ENCODE data around the gene TRIM47. TPM values are rescaled to one million over a fixed set of nuclear protein-coding genes. Genes with fewer than 3 reads are reported as not detected.
"Not testable (repeated sequence)": the region's sequence is repeated elsewhere in the genome, so short reads cannot be mapped to it uniquely, and the experiment has no call there.

TRIM47 gene
- total RNA-seq, 1 experiment from 2014 or later, result 40.4 TPM

DNA sequence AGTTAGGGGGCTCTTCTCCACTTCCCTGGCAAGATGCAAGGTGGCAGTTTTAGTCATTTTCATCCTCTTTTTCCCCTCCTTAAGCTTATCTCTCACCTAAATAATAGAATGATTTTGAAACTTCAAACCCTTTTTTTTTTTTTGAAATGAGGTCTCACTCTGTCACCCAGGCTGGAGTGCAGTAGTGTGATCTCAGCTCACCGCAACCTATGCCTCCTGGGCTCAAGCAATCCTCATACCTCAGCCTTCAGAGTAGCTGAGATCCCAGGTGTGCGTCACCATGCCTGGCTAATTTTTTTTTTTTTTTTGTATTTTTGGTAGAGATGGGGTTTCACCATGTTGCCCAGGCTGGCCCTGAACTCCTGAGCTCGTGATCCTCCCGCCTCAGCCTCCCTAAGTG, 13.5 kb downstream of the TRIM47 start:
- H3K36me3 ChIP-seq, H3K9me3 ChIP-seq, DNase-seq, H3K27me3 ChIP-seq, H3K4me3 ChIP-seq: not testable (repeated sequence)

DNA sequence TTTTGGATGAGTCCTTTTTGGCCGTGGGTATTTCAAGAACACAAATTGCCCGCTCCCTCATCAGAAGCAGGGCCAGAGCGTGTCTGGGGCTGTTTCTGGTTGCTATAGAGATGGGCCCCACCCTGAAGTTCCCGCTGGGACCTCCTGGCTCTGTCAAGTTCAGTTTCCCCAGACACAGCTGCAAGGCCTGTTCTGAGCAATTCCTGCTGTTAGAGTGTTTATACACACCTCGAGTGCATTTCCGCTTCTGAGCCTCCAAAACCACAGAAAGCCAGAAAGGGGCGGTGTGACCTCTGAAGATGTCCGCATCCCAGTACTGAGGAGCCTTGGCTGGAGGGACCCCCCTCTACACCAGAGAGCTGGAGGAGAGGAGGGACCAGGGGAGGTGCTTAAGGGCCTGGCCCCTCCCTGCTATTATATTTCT, 13.9 kb downstream of the TRIM47 start:
- H3K4me3 ChIP-seq, result no peak overlapping the region
- no peaks in the 10 kb centered on the region for H3K9me3 ChIP-seq
- no peaks in the 10 kb centered on the region for H3K27me3 ChIP-seq
- H3K36me3 ChIP-seq, result no peaks in the 10 kb centered on the region
- DNase-seq, result peak; percentile 78

DNA sequence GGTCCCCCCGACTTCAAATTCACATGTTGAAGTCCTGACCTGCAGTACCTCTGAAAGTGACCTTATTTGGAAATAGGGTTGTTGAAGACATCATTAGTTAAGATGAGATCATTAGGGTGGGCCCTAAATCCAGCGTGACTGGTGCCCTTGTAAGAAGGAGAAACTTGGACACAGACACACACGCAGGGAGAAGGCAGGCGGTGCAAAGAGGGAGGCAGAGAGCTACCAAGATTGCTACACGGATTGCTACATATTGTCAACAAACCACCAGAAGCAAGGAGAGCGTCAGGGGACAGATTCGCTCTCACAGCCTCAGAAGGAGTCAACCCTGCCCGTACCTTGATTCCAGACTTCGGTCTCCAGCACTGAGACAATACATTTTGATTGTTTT, 16.5 kb downstream of the TRIM47 start:
- no peak for DNase-seq
- Histone ChIP-seq H3K36me3 (no peaks in the 10 kb centered on the region), H3K27me3 (no peaks in the 10 kb centered on the region), H3K9me3 (no peaks in the 10 kb centered on the region), H3K4me3 (no peak overlapping the region)

DNA sequence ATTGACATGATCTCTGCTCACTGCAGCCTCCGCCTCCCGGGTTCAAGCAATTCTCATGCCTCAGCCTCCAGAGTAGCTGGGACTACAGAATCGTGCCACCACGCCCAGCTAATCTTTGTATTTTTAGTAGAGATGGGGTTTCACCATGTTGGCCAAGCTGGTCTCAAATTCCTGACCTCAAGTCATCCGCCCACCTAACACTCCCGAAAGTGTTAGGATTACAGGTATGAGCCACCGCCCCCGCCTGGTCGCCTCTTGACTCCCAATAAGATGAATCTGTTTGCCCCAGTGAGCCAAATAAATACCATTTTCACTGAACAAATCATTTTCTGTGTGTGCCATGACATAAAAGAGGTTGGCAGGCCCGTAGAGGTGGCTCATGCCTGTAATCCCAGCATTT, 19.0 kb downstream of the TRIM47 start:
- not testable (repeated sequence) for H3K4me3 ChIP-seq, DNase-seq, H3K36me3 ChIP-seq, H3K9me3 ChIP-seq, H3K27me3 ChIP-seq

DNA sequence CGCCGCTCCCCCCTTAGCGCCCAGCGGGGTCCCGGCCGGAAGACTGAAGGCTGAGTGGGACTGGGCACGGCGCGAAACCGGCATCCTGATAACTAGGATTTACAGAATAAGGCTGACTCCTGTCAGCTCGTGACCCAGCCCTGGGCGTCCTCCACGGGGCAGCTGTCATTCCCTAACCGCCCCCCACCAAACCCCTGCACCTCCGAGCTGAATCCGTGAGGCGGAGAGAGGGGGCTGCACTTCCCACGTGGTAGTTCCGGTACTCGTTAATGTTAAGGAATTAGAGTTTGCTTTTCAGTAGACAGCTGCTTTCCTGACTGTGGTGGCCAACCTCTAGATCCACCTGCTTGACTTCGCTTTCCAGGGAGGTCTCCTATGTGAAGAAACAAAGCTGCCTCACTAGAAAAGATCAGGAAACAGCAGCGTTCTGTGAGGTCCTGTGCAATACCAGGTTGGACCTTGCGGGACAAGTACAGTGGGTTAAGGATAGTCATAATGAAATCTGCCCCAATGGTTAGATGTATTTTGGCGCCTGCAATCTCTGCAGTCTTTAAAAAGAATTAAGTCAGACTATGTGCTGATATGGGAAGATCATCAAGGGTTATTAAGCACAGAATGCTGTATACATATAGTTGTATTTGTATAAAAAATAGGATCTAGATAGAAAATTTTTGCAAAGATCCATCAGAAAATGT, 22.2 kb downstream of the TRIM47 start:
- H3K27me3 ChIP-seq, result no peaks in the 10 kb centered on the region
- peak overlapping the region; percentile 93 for H3K4me3 ChIP-seq
- DNase-seq, result peak; percentile 53
- peaks cover 3% of the 10 kb centered on the region for H3K36me3 ChIP-seq
- no peaks in the 10 kb centered on the region for H3K9me3 ChIP-seq

DNA sequence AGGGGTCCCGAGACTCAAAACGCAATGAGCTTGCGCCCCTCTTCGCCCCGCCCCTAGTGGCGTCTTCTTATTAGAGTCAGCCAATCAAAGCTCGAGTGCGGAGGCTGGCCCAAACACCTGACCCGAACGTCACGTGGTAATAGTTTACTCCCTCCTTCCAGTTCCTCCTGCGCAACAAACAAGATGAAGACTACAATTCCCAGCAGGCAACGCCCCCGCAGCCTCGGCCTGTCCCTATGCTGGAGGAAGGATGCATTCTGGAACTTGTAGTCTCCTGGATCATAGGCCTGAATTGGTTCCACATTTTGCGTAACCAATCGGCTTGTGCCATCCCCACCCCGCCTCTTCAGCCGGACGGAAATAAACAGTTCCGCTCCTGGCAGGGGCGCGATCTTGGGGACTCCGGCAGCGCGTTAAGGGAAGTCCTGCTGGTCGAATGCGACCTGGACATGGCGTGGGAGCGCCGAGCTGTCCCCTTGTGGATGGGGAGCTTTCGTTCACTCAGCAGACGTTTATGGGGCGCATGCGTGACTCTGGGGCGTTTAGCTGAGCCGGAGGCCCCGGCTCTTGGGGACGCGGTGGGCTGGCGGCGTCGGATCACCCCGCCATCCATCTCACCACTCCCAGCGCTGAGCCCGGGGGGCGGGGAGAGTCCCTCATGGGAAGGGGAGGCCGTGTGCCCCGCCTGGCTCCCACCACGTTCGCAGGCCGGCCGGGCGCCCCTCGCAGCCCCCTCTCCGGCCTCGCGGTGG, 22.9 kb downstream of the TRIM47 start, which contains the start of gene WBP2:
Gene WBP2, minus strand, starts transcription at position 26 of the 752 bp plus-strand sequence. CDS start 38 bp downstream, outside the sequence.
- DNase-seq, result peak; percentile 99

DNA sequence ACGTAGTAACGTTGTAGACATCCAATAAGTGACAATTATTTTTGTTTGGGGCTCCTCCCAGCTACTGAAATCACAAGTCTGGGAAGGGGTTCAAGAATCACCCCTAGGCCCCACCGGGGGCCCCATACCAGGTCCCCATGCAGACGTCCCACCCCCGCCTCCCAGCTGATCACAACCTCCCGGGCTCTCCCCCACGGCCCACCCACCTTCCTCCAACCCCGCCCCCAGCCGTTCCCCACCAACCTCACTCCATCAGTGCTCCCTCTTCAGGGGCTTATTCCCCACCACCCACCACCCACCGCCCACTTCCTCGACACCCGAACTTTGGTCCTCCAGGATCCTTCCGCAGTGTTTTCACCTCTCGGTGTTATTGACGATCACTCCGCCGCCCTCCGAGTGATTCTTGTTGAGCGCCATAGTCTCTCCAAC, 23.5 kb downstream of the TRIM47 start:
- no peak for DNase-seq
- no peaks in the 10 kb centered on the region for H3K9me3 ChIP-seq
- peak overlapping the region; percentile 93 for H3K4me3 ChIP-seq
- H3K27me3 ChIP-seq, result no peaks in the 10 kb centered on the region
- peaks cover 13% of the 10 kb centered on the region for H3K36me3 ChIP-seq

More for the DNA sequence above, 22.9 kb downstream of the TRIM47 start, which contains the start of gene WBP2:
- Histone ChIP-seq H3K4me3 (peak within 1 kb of the TSS; percentile 93), H3K9me3 (no peaks in the 10 kb centered on the region), H3K36me3 (peaks cover 10% of the 10 kb centered on the region), H3K27me3 (no peaks in the 10 kb centered on the region)

DNA sequence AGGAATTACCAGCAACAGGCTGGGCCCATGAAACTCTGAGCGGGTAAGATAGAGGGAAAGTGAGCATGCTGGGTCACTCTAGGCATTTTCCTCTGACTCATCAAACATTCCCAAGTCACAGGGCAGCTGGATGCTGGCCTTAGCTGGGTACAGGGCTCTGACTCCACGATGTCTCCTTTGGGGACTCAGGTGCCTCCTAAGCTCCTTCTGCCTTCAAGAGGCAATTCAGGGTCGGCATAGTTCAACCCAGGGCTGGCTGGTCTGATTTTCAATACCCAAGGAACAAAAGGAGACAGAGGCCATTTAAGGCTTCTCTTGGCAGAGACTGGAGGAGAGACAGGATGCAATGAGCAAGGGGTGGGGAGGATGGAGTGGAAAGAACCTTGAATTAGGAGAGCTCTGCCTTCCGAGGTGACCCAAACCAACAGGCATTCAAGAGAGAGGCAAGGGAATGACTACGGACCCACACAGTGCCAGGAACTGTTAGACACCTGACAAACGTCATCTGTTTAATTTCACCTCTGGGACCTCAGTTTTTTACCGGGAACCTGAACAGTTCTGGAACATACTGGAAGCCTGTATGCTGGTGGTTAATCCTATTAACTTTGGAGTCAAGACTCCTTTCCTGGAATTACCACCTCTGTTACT, 24.2 kb downstream of the TRIM47 start:
- peak overlapping the region; percentile 93 for H3K4me3 ChIP-seq
- peak; percentile 44 for DNase-seq
- H3K36me3 ChIP-seq, result peaks cover 13% of the 10 kb centered on the region
- H3K9me3 ChIP-seq, result no peaks in the 10 kb centered on the region
- no peaks in the 10 kb centered on the region for H3K27me3 ChIP-seq

DNA sequence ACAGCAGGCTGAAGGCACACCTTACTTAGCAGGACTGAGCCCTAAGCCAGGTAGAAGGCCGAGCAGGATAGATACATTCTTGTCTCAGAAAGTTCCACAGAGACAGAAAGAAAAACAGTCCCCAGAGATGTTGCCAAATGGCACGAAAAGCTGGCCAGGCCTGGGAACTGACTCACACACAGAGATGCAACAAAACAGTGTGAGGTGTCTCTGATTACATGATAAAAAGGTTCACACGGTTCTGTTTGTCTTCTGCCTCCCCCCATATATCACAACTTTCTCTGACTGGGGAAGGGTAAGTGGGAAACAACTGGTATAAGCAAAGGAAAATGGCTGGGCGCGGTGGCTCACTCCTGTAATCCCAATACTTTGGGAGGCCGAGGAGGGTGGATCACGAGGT, 24.9 kb downstream of the TRIM47 start:
- Histone ChIP-seq H3K27me3 (no peaks in the 10 kb centered on the region), H3K9me3 (no peaks in the 10 kb centered on the region), H3K4me3 (no peak overlapping the region), H3K36me3 (peaks cover 13% of the 10 kb centered on the region)
- peak; percentile 49 for DNase-seq

DNA sequence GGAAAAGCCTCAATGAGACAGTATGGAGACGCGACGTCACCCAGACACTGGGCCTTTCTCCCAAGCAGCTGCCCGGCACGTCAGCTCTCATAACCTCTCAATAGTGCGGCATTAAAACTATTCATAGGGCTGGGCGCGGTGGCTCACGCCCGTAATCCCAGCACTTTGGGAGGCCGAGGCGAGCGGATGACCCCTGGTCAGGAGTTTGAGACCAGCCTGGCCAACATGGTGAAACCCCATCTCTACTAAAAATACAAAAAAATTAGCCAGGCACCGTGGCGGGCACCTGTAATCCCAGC, 26.7 kb downstream of the TRIM47 start:
- H3K9me3 ChIP-seq, DNase-seq, H3K27me3 ChIP-seq, H3K4me3 ChIP-seq: not testable (repeated sequence)
- peaks cover 29% of the 10 kb centered on the region for H3K36me3 ChIP-seq

DNA sequence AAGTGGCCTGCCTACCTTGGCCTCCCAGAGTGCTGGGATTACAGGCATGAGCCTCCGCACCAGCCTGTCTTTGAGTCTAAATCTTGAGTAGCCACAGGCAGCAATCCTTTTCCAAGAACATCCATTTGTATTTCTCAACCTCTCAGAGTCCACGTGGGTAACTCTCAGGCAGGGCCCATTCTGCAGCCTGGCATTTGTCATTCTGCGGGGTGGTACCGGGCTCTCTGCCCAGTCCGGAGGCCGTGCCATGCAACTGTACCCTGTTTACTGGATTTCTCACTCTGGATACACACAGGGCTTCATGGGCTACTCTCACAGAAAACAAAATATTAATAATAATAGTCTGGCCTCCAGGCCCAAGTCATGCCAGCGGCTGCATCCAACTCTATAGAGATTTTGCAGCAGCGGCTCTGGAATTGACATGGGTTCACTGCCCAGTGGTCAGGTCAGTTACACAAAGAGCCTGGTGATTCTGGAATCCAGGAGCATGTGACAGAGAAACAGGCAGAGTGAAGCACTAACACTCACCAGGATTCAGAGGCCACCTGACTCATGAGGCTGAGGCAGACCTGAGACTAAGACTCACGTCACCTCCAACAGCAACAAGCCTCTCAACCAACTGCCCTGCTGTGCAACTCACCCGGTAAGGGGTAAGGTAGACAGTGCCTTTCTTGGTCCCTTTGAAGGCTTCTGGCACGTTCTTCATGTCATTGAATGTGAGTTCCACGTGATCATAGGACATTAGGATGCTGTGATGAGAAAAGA, 27.3 kb downstream of the TRIM47 start:
- Histone ChIP-seq H3K4me3 (no peak overlapping the region), H3K36me3 (peaks cover 29% of the 10 kb centered on the region), H3K9me3 (no peaks in the 10 kb centered on the region), H3K27me3 (no peaks in the 10 kb centered on the region)
- no peak for DNase-seq

DNA sequence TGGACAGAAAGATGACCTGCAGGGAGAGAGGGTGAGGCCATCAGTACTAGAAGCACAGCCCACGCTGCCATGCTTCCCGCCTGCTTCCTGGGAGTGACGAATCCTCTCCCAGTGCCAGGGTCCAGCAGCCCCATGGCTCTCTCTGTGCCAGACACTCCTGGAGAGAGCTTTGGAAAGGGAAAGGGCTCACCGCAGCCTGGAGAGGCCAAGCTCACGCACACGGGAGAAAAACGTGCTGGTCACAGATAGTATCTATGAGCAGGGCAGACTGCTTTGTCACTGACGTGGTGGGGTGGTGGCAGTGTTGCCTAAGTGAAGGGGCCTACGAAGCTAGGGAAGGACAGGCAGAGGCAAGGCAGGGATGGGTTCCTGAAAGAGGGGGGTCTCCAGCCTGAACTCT, 28.7 kb downstream of the TRIM47 start:
- no peak overlapping the region for H3K4me3 ChIP-seq
- peaks cover 34% of the 10 kb centered on the region for H3K36me3 ChIP-seq
- no peak for DNase-seq
- no peaks in the 10 kb centered on the region for H3K27me3 ChIP-seq
- H3K9me3 ChIP-seq, result no peaks in the 10 kb centered on the region

DNA sequence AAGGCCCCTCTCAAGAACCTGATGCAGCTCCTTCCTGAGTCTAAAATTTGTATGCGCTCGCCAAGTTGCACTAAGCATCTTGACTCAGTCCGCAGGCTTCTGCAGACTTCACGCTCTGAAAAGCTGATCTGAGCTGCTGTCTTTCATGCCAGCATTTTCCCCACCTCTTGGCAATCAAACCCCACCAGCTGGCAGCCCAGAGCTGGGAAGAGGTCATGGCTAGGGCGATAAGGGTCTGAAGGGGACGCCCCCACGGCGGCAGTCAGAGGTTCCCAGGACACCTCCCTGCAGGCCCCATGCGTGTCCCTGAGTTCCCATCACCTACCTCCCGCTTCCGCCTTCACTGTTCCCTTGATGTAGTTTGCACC, 29.1 kb downstream of the TRIM47 start:
- no peak overlapping the region for H3K4me3 ChIP-seq
- peaks cover 34% of the 10 kb centered on the region for H3K36me3 ChIP-seq
- no peaks in the 10 kb centered on the region for H3K27me3 ChIP-seq
- no peak for DNase-seq
- H3K9me3 ChIP-seq, result no peaks in the 10 kb centered on the region

DNA sequence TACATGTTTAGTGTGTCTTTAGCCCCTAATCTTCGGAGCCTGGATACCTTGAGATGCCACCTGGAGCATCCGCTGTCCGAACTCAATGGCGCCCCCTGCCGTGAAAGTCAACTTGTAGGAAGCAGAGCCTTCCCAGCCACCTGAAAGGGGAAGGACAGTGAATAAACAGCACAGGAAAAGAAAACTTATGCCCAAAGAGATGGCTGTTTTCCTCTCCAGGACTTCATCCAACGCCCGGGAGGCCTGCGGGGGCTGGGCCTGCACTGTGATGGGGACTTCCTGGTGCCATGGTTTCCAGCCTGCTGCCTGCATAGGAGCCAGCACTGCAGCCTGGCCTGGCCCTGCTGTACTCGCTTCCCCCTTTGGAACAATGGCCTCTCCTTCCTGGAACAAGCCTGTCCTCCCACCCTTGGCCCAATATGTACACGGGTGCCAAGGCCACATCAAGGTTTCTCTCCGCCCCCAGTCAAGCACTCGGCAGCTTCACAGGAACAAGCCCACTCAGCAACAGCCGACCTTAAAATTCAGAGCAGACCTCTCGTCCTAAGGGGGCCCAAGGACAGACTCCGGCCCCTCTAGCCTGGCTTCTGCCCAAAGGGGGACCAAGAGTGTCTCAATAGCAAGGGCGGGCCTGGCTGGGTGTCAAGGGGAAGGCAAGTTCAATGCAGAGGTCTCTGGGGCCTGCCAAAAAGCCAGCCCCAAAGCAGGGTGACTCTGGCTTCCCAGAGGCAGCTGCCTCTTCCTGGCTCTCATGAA, 29.7 kb downstream of the TRIM47 start:
- Histone ChIP-seq H3K27me3 (no peaks in the 10 kb centered on the region), H3K36me3 (peaks cover 34% of the 10 kb centered on the region), H3K4me3 (no peak overlapping the region), H3K9me3 (no peaks in the 10 kb centered on the region)
- no peak for DNase-seq

DNA sequence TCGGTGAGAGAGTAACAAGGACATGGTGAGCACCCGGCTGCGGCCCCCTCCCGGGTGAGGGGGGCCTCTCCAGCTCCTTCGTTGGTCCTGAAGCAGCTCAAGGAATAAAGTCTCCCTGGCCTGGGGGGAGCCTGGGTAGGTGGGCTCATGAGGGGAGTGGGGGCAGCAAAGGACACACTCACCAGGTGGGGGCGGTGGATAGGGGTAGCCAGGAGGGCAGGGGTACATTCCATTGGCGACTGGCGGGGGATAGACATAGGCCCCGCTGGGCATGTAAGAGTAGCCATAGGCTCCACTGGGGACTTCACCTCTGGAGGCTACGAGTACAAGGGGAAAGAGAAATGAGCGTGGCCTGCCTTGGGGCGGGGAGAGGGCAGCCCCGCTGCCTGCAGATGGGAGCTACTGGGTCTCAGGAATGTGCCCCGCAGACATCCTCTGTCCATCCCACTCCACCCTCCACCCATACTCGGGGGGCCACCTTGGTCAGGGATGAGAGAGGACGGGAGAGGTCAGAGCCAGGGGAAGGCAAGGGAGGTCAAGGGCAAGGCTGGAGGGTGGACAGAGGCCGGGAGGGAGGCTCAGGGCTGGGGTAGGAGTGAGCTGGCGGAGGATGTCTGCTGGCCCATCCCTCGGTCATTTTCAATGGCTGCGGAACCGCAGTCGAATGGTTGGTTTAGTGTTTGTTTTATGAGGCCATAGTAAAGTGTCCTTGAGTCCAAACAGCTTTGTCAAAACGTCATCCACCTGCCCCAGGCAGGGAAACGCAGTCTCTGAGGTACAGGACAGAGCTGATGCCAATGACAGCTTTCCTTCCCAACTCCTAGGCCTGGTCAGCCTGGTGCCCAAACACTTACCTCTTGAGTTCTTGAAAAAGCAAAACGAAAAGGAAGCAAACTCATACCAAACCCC, 30.5 kb downstream of the TRIM47 start:
- H3K4me3 ChIP-seq, result no peak overlapping the region
- H3K36me3 ChIP-seq, result peaks cover 34% of the 10 kb centered on the region
- H3K9me3 ChIP-seq, result no peaks in the 10 kb centered on the region
- no peak for DNase-seq
- H3K27me3 ChIP-seq, result no peaks in the 10 kb centered on the region

Data from MG63 (cell line).